Spleen (tissue), 7 donors: ENCODE results near the gene PLEKHG3.
A peak's percentile ranks its signal among the peaks of the same experiment; 100 is the strongest.

Source experiments
- POLR2A ChIP-seq, 3 donors: fragments of 450-650 bp; IDR thresholded peaks; one replicate each; pipeline ENCODE4 v1.5.1; 2017; ENCODE audit warnings: antibody characterized with exemption in 3 of 3, mild to moderate bottlenecking in 1 of 3
- POLR2AphosphoS5 ChIP-seq, 3 donors: sonication (generic); formaldehyde crosslinking; IDR thresholded peaks; one replicate each; pipeline ENCODE4 v1.5.1; 2017; ENCODE audit warnings: antibody characterized with exemption in 3 of 3
- TF ChIP-seq, protein P1 (sequence below), 11 experiments: fragments of 200-600 bp in 7 of 11; fragments of 450-650 bp in 4 of 11; sonication (generic) in 4 of 11; IDR thresholded peaks in 8 of 11; conservative IDR thresholded peaks in 3 of 11; 1 replicate in 7 of 11; 2 replicates in 4 of 11; pipeline versions ENCODE4 v1.4.0 to v1.8.0; 2016 to 2021; ENCODE audit warnings: antibody characterized with exemption in 11 of 11, inconsistent platforms in 4 of 11, mild to moderate bottlenecking in 1 of 11
- donor health status: DM: no; HTN: no; CAD: no; lungs with moderate emphysema.
- donor health status: DM: no; HTN: no; CAD: no.
- donor health status: DM: no; HTN: no; CAD: no.

DNA sequence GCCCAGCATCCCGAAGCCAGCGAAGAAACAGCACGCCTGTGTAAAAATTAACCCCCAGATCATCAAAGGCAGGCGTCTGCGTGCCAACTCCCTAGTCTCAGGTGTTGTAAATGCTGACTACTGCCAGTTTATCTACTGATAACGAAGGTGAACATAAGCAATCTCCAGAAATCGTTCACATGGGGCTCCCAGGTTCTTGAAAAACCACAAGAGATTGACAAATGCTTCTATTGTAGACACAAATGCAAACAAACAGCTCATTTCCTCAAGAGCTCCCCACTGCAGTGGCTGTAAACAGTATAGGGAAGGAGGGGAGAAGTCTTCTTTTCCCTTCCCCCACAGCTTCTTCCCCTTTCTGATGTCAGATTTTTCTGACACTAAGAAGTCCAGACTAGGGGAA is 5.3 kb upstream of the PLEKHG3 start:
- TF ChIP-seq, protein P1, sequence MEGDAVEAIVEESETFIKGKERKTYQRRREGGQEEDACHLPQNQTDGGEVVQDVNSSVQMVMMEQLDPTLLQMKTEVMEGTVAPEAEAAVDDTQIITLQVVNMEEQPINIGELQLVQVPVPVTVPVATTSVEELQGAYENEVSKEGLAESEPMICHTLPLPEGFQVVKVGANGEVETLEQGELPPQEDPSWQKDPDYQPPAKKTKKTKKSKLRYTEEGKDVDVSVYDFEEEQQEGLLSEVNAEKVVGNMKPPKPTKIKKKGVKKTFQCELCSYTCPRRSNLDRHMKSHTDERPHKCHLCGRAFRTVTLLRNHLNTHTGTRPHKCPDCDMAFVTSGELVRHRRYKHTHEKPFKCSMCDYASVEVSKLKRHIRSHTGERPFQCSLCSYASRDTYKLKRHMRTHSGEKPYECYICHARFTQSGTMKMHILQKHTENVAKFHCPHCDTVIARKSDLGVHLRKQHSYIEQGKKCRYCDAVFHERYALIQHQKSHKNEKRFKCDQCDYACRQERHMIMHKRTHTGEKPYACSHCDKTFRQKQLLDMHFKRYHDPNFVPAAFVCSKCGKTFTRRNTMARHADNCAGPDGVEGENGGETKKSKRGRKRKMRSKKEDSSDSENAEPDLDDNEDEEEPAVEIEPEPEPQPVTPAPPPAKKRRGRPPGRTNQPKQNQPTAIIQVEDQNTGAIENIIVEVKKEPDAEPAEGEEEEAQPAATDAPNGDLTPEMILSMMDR (IDR thresholded peaks at IDR 0.05 in 8 of 11, conservative IDR thresholded peaks at IDR 0.05 in 3 of 11): peak in 1 of 11 experiments; percentile 10
- TF ChIP-seq POLR2A (IDR thresholded peaks at IDR 0.05): no peak
- peak in 1 of 3 donors; percentile 40 for TF ChIP-seq POLR2AphosphoS5 (IDR thresholded peaks at IDR 0.05)
